Measurements from ENCODE around the gene CLVS2.

CLVS2 gene

DNA sequence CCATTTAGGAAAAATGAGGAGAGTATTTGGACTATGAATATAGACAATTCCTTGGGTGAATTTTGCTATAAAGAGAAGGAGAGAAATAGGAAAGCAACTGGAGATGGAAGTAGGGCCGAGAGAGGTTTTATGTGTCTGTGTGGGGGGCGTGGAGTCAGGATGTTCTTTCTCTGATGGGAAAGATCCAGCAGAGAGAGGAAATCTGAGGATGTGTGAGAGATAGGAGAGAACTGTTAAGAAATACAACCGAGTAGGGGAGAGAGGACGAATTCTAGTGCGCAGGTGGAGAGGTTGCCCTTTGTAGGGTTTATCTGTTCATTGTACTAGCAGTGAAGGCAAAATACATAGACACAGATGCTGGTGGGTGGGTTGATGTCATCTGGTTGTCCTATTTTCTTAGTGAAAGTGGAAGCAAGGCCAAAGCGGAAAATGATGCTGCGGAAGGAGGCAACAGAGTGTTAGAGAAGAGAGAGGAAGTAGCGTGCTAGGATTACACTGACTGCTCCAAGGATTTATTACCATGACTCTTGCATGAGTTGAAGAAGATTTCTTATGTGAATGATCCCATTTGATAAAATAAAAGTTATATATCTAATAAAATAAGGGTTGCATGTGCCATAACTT is 57.7 kb downstream of the CLVS2 start:
- no peak overlapping the region for H2AFZ ChIP-seq
- no peak overlapping the region for H3K9ac ChIP-seq
- no peaks in the 10 kb centered on the region for H3K4me1 ChIP-seq
- TF ChIP-seq, protein P1, sequence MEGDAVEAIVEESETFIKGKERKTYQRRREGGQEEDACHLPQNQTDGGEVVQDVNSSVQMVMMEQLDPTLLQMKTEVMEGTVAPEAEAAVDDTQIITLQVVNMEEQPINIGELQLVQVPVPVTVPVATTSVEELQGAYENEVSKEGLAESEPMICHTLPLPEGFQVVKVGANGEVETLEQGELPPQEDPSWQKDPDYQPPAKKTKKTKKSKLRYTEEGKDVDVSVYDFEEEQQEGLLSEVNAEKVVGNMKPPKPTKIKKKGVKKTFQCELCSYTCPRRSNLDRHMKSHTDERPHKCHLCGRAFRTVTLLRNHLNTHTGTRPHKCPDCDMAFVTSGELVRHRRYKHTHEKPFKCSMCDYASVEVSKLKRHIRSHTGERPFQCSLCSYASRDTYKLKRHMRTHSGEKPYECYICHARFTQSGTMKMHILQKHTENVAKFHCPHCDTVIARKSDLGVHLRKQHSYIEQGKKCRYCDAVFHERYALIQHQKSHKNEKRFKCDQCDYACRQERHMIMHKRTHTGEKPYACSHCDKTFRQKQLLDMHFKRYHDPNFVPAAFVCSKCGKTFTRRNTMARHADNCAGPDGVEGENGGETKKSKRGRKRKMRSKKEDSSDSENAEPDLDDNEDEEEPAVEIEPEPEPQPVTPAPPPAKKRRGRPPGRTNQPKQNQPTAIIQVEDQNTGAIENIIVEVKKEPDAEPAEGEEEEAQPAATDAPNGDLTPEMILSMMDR (IDR thresholded peaks at IDR 0.05) = no peak
- H3K27me3 ChIP-seq (ENCODE audit: control insufficient read depth, insufficient read depth, low read length) = no peaks in the 10 kb centered on the region
- no peak overlapping the region for H3K27ac ChIP-seq
- no peaks in the 10 kb centered on the region for H3K36me3 ChIP-seq (ENCODE audit: control insufficient read depth, insufficient read depth, low read length)
- no peaks in the 10 kb centered on the region for H3K9me3 ChIP-seq (ENCODE audit: control insufficient read depth, low read length)
- no peak overlapping the region for H3K4me2 ChIP-seq (ENCODE audit: low read length)
- no peak overlapping the region for H3K4me3 ChIP-seq (ENCODE audit: low read depth, low read length)
- no peaks in the 10 kb centered on the region for H3K79me2 ChIP-seq

DNA sequence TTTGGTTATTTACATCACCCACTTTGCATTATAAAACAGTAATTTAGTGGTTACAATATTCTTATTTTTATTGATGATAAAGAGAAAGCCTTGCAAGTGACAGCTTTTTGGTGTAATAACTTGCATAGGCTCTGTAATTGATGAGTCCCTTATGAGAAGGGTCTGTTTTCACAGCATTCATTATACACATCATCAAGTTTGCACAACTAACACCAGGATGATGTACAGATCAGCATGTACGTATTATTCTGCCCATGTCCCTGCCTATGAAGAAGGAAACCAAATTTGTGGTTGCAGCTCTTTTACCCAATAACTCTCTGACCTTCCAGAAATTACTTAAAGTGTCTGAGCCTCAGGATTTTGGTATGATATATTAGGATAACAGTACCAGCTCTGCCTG is 59.2 kb downstream of the CLVS2 start:
- Histone ChIP-seq H3K9me3 (ENCODE audit: control insufficient read depth, low read length) (no peaks in the 10 kb centered on the region), H3K36me3 (ENCODE audit: control insufficient read depth, insufficient read depth, low read length) (no peaks in the 10 kb centered on the region), H3K4me2 (ENCODE audit: low read length) (no peak overlapping the region), H3K4me3 (ENCODE audit: low read depth, low read length) (no peak overlapping the region), H3K27me3 (ENCODE audit: control insufficient read depth, insufficient read depth, low read length) (no peaks in the 10 kb centered on the region), H3K27ac (no peak overlapping the region), H2AFZ (no peak overlapping the region), H3K79me2 (no peaks in the 10 kb centered on the region), H3K9ac (no peak overlapping the region), H3K4me1 (no peaks in the 10 kb centered on the region)
- TF ChIP-seq, protein P1 (IDR thresholded peaks at IDR 0.05) = no peak

DNA sequence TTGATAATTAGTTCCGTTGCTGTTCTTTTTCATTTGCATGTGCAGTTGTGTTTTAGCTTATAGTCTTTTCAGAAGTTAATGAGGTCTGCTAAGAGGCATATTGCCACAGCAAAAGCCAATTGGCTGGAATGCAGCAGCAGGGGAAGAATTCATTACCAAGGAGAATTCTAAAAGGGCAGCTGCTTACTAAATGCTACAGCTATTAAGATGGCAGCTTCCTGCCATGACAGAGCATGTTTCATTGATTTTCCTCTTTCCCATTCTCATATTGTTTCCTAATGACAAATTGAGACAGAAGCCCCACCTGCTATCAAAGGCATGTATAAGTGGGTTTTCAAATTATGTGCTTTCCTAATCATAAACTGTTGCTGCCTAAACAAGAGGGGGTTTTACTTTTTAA is 66.6 kb downstream of the CLVS2 start:
- no peaks in the 10 kb centered on the region for H3K36me3 ChIP-seq (ENCODE audit: control insufficient read depth, insufficient read depth, low read length)
- H3K9me3 ChIP-seq (ENCODE audit: control insufficient read depth, low read length) = no peaks in the 10 kb centered on the region
- TF ChIP-seq, protein P1 (IDR thresholded peaks at IDR 0.05) = no peak
- no peak overlapping the region for H2AFZ ChIP-seq
- no peak overlapping the region for H3K4me2 ChIP-seq (ENCODE audit: low read length)
- no peak overlapping the region for H3K4me3 ChIP-seq (ENCODE audit: low read depth, low read length)
- no peaks in the 10 kb centered on the region for H3K4me1 ChIP-seq
- no peak overlapping the region for H3K9ac ChIP-seq
- no peaks in the 10 kb centered on the region for H3K79me2 ChIP-seq
- H3K27ac ChIP-seq = no peak overlapping the region
- no peaks in the 10 kb centered on the region for H3K27me3 ChIP-seq (ENCODE audit: control insufficient read depth, insufficient read depth, low read length)

DNA sequence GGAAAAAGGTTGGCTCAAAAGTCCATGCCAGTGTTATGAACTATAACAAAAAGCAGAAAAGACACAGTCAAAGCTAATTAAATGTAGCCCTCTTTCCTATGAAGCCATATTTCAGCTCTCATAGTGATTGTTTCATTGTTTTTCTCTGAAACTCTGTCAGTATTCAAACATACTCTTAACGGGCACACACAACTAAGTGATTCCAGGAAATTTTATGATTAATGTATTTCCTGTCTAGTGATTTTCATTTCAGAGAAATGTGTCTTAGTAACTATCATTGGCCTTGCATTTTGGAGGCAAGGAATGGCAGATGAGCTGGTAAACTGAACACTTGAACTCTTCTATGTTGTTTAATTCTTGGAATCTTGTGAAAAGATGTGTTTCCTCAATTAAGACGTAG is 68.0 kb downstream of the CLVS2 start:
- no peaks in the 10 kb centered on the region for H3K4me1 ChIP-seq
- no peak overlapping the region for H3K4me3 ChIP-seq (ENCODE audit: low read depth, low read length)
- no peaks in the 10 kb centered on the region for H3K36me3 ChIP-seq (ENCODE audit: control insufficient read depth, insufficient read depth, low read length)
- no peaks in the 10 kb centered on the region for H3K79me2 ChIP-seq
- H3K4me2 ChIP-seq (ENCODE audit: low read length) = no peak overlapping the region
- no peak overlapping the region for H2AFZ ChIP-seq
- no peak overlapping the region for H3K9ac ChIP-seq
- H3K27ac ChIP-seq = no peak overlapping the region
- no peaks in the 10 kb centered on the region for H3K9me3 ChIP-seq (ENCODE audit: control insufficient read depth, low read length)
- TF ChIP-seq, protein P1 (IDR thresholded peaks at IDR 0.05) = no peak
- H3K27me3 ChIP-seq (ENCODE audit: control insufficient read depth, insufficient read depth, low read length) = no peaks in the 10 kb centered on the region

DNA sequence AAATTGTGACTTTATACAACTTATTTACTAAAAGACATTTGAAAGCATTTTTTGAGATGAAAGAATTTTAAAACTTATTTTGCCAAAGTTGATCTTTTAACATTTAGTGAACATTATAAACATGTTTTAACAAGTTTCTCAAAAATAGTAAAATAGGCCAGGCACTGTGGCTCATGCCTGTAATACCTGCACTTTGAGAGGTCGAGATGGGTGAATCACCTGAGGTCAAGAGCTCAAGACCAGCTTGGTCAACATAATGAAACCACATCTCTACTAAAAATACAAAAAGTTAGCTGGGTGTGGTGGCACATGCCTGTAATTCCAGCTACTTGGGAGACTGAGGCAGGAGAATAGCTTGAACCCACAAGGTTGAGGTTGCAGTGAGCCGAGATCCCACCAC is 78.6 kb downstream of the CLVS2 start:
- no peak overlapping the region for H3K9ac ChIP-seq
- no peaks in the 10 kb centered on the region for H3K9me3 ChIP-seq (ENCODE audit: control insufficient read depth, low read length)
- H3K4me3 ChIP-seq (ENCODE audit: low read depth, low read length) = no peak overlapping the region
- H3K36me3 ChIP-seq (ENCODE audit: control insufficient read depth, insufficient read depth, low read length) = no peaks in the 10 kb centered on the region
- no peak overlapping the region for H3K4me2 ChIP-seq (ENCODE audit: low read length)
- no peaks in the 10 kb centered on the region for H3K79me2 ChIP-seq
- H3K4me1 ChIP-seq = no peaks in the 10 kb centered on the region
- H3K27me3 ChIP-seq (ENCODE audit: control insufficient read depth, insufficient read depth, low read length) = no peaks in the 10 kb centered on the region
- TF ChIP-seq, protein P1 (IDR thresholded peaks at IDR 0.05) = no peak
- H3K27ac ChIP-seq = no peak overlapping the region
- no peak overlapping the region for H2AFZ ChIP-seq

All from parathyroid adenoma (tissue), 2 donors.